CD14-positive monocyte (primary cell): Measurements from ENCODE around the gene RGL1. TPM values are rescaled to one million over a fixed set of nuclear protein-coding genes. Genes with fewer than 3 reads are reported as not detected.

ENCODE experiments used
- DNase-seq, 3 donors: peaks; one replicate each; pipeline ENCODE4 v3.0.0-alpha.2; 2011 to 2022
- H2AFZ ChIP-seq: 2 replicates; pipeline ENCODE4 v1.6.0; 2012; ENCODE audit warnings: mild to moderate bottlenecking, low read depth, low read length, inconsistent platforms; ENCODE audit not compliant: insufficient read depth, poor library complexity, severe bottlenecking
- H3K27ac ChIP-seq, 2 donors: 1 replicate in 1 of 2; 2 replicates in 1 of 2; pipeline ENCODE4 v1.5.1; 2012 to 2013; ENCODE audit warnings: low read length in 2 of 2, control low read depth in 1 of 2, inconsistent platforms in 1 of 2, low read depth in 1 of 2, mild to moderate bottlenecking in 1 of 2
- H3K27me3 ChIP-seq, 2 donors: one replicate each; pipeline versions ENCODE4 v1.6.0 to v1.6.1; 2011 to 2013; ENCODE audit warnings: low read length in 2 of 2; ENCODE audit not compliant: control insufficient read depth in 2 of 2, insufficient read depth in 2 of 2
- H3K36me3 ChIP-seq, 2 donors: replicated peaks in 1 of 2; 1 replicate in 1 of 2; 2 replicates in 1 of 2; pipeline versions ENCODE4 v1.5.1 to v1.6.1; 2012 to 2013; ENCODE audit warnings: low read length in 2 of 2, control low read depth in 1 of 2, inconsistent platforms in 1 of 2, mild to moderate bottlenecking in 1 of 2; ENCODE audit not compliant: insufficient read depth in 2 of 2, control insufficient read depth in 1 of 2
- H3K4me1 ChIP-seq, 2 donors: 1 replicate in 1 of 2; 2 replicates in 1 of 2; pipeline versions ENCODE4 v1.5.1 to v1.6.1; 2012 to 2013; ENCODE audit warnings: low read length in 2 of 2, control low read depth in 1 of 2, inconsistent platforms in 1 of 2, mild to moderate bottlenecking in 1 of 2, moderate library complexity in 1 of 2; ENCODE audit not compliant: insufficient read depth in 2 of 2, control insufficient read depth in 1 of 2
- H3K4me2 ChIP-seq: replicated peaks from 2 replicates; pipeline ENCODE3; 2012; ENCODE audit warnings: low read length, moderate library complexity, mild to moderate bottlenecking; ENCODE audit not compliant: poor library complexity, severe bottlenecking; ENCODE audit errors: extremely low read depth
- H3K4me3 ChIP-seq, 3 experiments: fragments of 200-600 bp in 1 of 3; sonication (generic) in 1 of 3; replicated peaks in 1 of 3; 1 replicate in 2 of 3; 2 replicates in 1 of 3; pipeline ENCODE4 v1.5.1; 2011 to 2013; ENCODE audit warnings: low read length in 3 of 3, mild to moderate bottlenecking in 3 of 3, control low read depth in 2 of 3, low read depth in 2 of 3, inconsistent platforms in 1 of 3, moderate library complexity in 1 of 3
- H3K79me2 ChIP-seq: 2 replicates; pipeline ENCODE4 v1.6.0; 2012; ENCODE audit warnings: mild to moderate bottlenecking, control low read depth, inconsistent platforms, low read length, moderate library complexity; ENCODE audit not compliant: insufficient read depth
- H3K9ac ChIP-seq: 2 replicates; pipeline ENCODE4 v1.6.0; 2017; ENCODE audit warnings: low read length, mild to moderate bottlenecking; ENCODE audit not compliant: insufficient read depth, poor library complexity, severe bottlenecking
- H3K9me3 ChIP-seq, 2 donors: replicated peaks in 1 of 2; 1 replicate in 1 of 2; 2 replicates in 1 of 2; pipeline versions ENCODE4 v1.5.1 to v1.6.1; 2012 to 2013; ENCODE audit warnings: low read length in 2 of 2, control low read depth in 1 of 2; ENCODE audit not compliant: control insufficient read depth in 1 of 2, insufficient read depth in 1 of 2
- H4K20me1 ChIP-seq: 2 replicates; pipeline ENCODE4 v1.6.0; 2012; ENCODE audit warnings: mild to moderate bottlenecking, low read length, control low read depth, moderate library complexity; ENCODE audit not compliant: insufficient read depth
- H3K27ac Mint-ChIP-seq, 7 donors: one replicate each; pipeline ENCODE4 v1.8.0; 2020; ENCODE audit warnings: mild to moderate bottlenecking in 7 of 7, mixed read lengths in 7 of 7, moderate library complexity in 6 of 7, inconsistent platforms in 2 of 7
- H3K27me3 Mint-ChIP-seq, 3 donors: one replicate each; pipeline ENCODE4 v1.8.0; 2021 to 2022; ENCODE audit warnings: low read depth in 3 of 3, mild to moderate bottlenecking in 3 of 3, mixed read lengths in 3 of 3, moderate library complexity in 3 of 3, inconsistent platforms in 1 of 3
- H3K36me3 Mint-ChIP-seq, 2 donors: one replicate each; pipeline ENCODE4 v1.8.0; 2020; ENCODE audit warnings: mixed read lengths in 2 of 2, inconsistent platforms in 1 of 2, mild to moderate bottlenecking in 1 of 2
- H3K4me1 Mint-ChIP-seq: one replicate; pipeline ENCODE4 v1.8.0; 2020; ENCODE audit warnings: mild to moderate bottlenecking, mixed read lengths
- H3K4me3 Mint-ChIP-seq, 2 donors: one replicate each; pipeline ENCODE4 v1.8.0; 2020; ENCODE audit warnings: mild to moderate bottlenecking in 2 of 2, mixed read lengths in 2 of 2, moderate library complexity in 1 of 2
- H3K9me3 Mint-ChIP-seq, 7 donors: one replicate each; pipeline ENCODE4 v1.8.0; 2020 to 2022; ENCODE audit warnings: mixed read lengths in 7 of 7, mild to moderate bottlenecking in 6 of 7, moderate library complexity in 6 of 7, inconsistent platforms in 2 of 7
- WGBS: methylation state at CpG from one replicate; pipeline ENCODE4 v1.1.5; 2013; ENCODE audit warnings: missing lambda C conversion rate; ENCODE audit not compliant: insufficient coverage; 5-methylcytosine and 5-hydroxymethylcytosine counted together
- intact Hi-C, 2 donors: fragments of 100-400 bp; cut with micrococcal nuclease; formaldehyde crosslinking; loops; one replicate each; pipeline versions ENCODE4 v1.15.0 to v1.15.1; 2023
- polyA plus RNA-seq, 3 donors: library from polyadenylated mRNA; depleted of rRNA in 1 of 3; unstranded in 2 of 3; stranded (reverse) in 1 of 3; fragments of 300-500 nt in 2 of 3; fragments of >200 nt in 1 of 3; fragmentation: Illumina TruSeq in 2 of 3; gene quantifications; 1 replicate in 2 of 3; 2 replicates in 1 of 3; pipeline ENCODE4 v1.2.3, GENCODE V29; 2012 to 2021
- TF ChIP-seq, protein P1 (sequence below): fragments of 200-600 bp; IDR thresholded peaks from one replicate; pipeline ENCODE4 v1.8.0; 2022; ENCODE audit warnings: antibody characterized with exemption, mild to moderate bottlenecking

Gene RGL1
- polyA plus RNA-seq, 3 donors = 1.2 to 3.3 (median 2.0) TPM

DNA sequence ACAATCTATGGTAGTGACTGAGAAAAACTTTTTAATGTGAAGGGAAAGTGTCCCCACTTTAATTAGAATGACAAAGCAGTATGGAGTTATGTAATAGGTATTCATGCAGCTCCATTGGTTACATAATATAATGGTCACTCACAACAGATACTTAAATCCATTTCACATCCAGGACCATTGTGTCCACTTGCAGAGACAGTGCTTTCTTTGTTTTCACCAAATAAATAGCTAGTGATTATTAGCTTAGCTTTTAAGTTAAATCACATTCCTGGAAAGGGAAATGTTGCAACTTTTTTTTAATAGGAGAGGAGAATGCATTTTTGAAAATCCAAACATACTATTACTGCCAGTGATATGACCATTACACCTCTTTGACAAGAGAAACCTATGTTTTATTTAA lies 22.9 kb downstream of the RGL1 start:
- Histone ChIP-seq H3K36me3 (no peaks in the 10 kb centered on the region), H3K4me3 (no peak overlapping the region), H2AFZ (no peak overlapping the region), H3K4me1 (no peaks in the 10 kb centered on the region), H3K27me3 (no peaks in the 10 kb centered on the region), H3K9me3 (no peaks in the 10 kb centered on the region), H3K79me2 (no peaks in the 10 kb centered on the region), H3K9ac (no peak overlapping the region), H3K4me2 (no peak overlapping the region), H3K27ac (no peak overlapping the region), H4K20me1 (no peaks in the 10 kb centered on the region)
- Mint-ChIP-seq H3K27ac (no peak overlapping the region), H3K27me3 (peaks cover 0 to 4% (median 2%) of the 10 kb centered on the region in 3 donors), H3K9me3 (no peaks in the 10 kb centered on the region), H3K4me3 (no peak overlapping the region), H3K4me1 (peaks cover 7% of the 10 kb centered on the region), H3K36me3 (no peaks in the 10 kb centered on the region)
- TF ChIP-seq, protein P1, sequence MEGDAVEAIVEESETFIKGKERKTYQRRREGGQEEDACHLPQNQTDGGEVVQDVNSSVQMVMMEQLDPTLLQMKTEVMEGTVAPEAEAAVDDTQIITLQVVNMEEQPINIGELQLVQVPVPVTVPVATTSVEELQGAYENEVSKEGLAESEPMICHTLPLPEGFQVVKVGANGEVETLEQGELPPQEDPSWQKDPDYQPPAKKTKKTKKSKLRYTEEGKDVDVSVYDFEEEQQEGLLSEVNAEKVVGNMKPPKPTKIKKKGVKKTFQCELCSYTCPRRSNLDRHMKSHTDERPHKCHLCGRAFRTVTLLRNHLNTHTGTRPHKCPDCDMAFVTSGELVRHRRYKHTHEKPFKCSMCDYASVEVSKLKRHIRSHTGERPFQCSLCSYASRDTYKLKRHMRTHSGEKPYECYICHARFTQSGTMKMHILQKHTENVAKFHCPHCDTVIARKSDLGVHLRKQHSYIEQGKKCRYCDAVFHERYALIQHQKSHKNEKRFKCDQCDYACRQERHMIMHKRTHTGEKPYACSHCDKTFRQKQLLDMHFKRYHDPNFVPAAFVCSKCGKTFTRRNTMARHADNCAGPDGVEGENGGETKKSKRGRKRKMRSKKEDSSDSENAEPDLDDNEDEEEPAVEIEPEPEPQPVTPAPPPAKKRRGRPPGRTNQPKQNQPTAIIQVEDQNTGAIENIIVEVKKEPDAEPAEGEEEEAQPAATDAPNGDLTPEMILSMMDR = no peak
- intact Hi-C loops = no loop called here
- no peak for DNase-seq

- no peak for DNase-seq
- Histone ChIP-seq H3K9ac (no peak overlapping the region), H4K20me1 (no peaks in the 10 kb centered on the region), H2AFZ (no peak overlapping the region), H3K4me1 (no peaks in the 10 kb centered on the region), H3K79me2 (no peaks in the 10 kb centered on the region), H3K36me3 (no peaks in the 10 kb centered on the region), H3K9me3 (no peaks in the 10 kb centered on the region), H3K27ac (no peak overlapping the region), H3K27me3 (no peaks in the 10 kb centered on the region), H3K4me2 (no peak overlapping the region), H3K4me3 (no peak overlapping the region)
- Mint-ChIP-seq H3K27me3 (peaks cover 0 to 4% (median 2%) of the 10 kb centered on the region in 3 donors), H3K27ac (no peak overlapping the region), H3K36me3 (no peaks in the 10 kb centered on the region), H3K9me3 (no peaks in the 10 kb centered on the region), H3K4me3 (no peak overlapping the region), H3K4me1 (peaks cover 4% of the 10 kb centered on the region)
- intact Hi-C loops = no loop called here
- WGBS = no CpG with 5 or more reads among the region's 1 CpG
- TF ChIP-seq, protein P1 = no peak
Measured at GRCh38 chr1:183830389-183830788, 25.5 kb downstream of the RGL1 start.
